Kidney (tissue), 14 donors: ENCODE measurements around the gene C1orf198. TPM values are rescaled to one million over a fixed set of nuclear protein-coding genes. Genes with fewer than 3 reads are reported as not detected.

ENCODE experiments used
- DNase-seq, 5 donors: peaks; one replicate each; pipeline ENCODE4 v3.0.0-alpha.2; 2013 to 2020
- FAIRE-seq: peaks from 2 replicates; lab custom pipeline; 2012; peaks lifted over from hg19 to GRCh38; lab: Jason Lieb, UNC
- H3K27ac ChIP-seq, 2 donors: one replicate each; pipeline ENCODE4 v1.7.0; 2013; ENCODE audit warnings: low read depth in 2 of 2, low read length in 2 of 2, inconsistent platforms in 1 of 2
- H3K27me3 ChIP-seq: one replicate; pipeline ENCODE4 v1.7.1; 2013; ENCODE audit warnings: low read length, inconsistent platforms; ENCODE audit not compliant: control insufficient read depth, insufficient read depth
- H3K36me3 ChIP-seq, 3 donors: one replicate each; pipeline versions ENCODE4 v1.7.0 to v1.7.1; 2013; ENCODE audit warnings: low read length in 3 of 3, control low read depth in 1 of 3, inconsistent platforms in 1 of 3; ENCODE audit not compliant: insufficient read depth in 3 of 3, control insufficient read depth in 2 of 3
- H3K4me1 ChIP-seq, 3 donors: one replicate each; pipeline versions ENCODE4 v1.7.0 to v1.7.1; 2013; ENCODE audit warnings: low read length in 3 of 3, inconsistent platforms in 1 of 3, low read depth in 1 of 3; ENCODE audit not compliant: control insufficient read depth in 2 of 3, insufficient read depth in 2 of 3
- H3K4me3 ChIP-seq, 3 donors: one replicate each; pipeline versions ENCODE4 v1.7.0 to v1.8.1; 2013; ENCODE audit warnings: low read length in 3 of 3, control low read depth in 1 of 3, inconsistent platforms in 1 of 3
- H3K9ac ChIP-seq, 3 donors: one replicate each; pipeline versions ENCODE4 v1.7.0 to v1.7.1; 2013; ENCODE audit warnings: low read length in 3 of 3, control low read depth in 1 of 3, inconsistent platforms in 1 of 3
- H3K9me3 ChIP-seq, 3 donors: one replicate each; pipeline versions ENCODE4 v1.7.0 to v1.7.1; 2013; ENCODE audit warnings: low read length in 3 of 3, control low read depth in 1 of 3, inconsistent platforms in 1 of 3; ENCODE audit not compliant: control insufficient read depth in 2 of 3, insufficient read depth in 1 of 3
- CTCF ChIP-seq: IDR thresholded peaks from 3 replicates; pipeline ENCODE4 v1.5.1; 2012; ENCODE audit warnings: mild to moderate bottlenecking, moderate library complexity, borderline replicate concordance; ENCODE audit not compliant: insufficient read depth; ENCODE audit errors: extremely low read depth
- intact Hi-C: fragments of 100-400 bp; cut with DNase I; formaldehyde crosslinking; loops from one replicate; pipeline ENCODE4 v1.11.1; 2022
- polyA plus RNA-seq: library from polyadenylated mRNA; stranded (reverse); fragments of 350-450 nt; fragmentation: Illumina TruSeq; extraction: RNeasy Lipid Tissue Mini Kit (QIAGEN cat#74804); gene quantifications from one replicate; pipeline ENCODE4 v1.2.3, GENCODE V29; 2014; ENCODE audit warnings: low read depth, low replicate concordance; ENCODE audit not compliant: insufficient read depth
- total RNA-seq: library from RNA; stranded (reverse); fragmentation: NEBNext Ultra II Directional; extraction: Animal tissue kit (Norgen Biotek cat#: 25700); gene quantifications from one replicate; pipeline ENCODE4 v1.2.1, GENCODE V29; 2021
- donor health status: control.
- donor health status: control.
- donor health status: control.
- donor health status: control.
- donor health status: control.
- donor health status: DM: yes; HTN: yes; CAD: no.
- donor health status: Normal renal cell carcinoma (clear cell type).

Gene C1orf198
- total and polyA plus RNA-seq, 2 donors from 2014 or later, result 15.4 to 45.3 TPM

GRCh38 chr1:230843503-230844309 is 24.6 kb downstream of the C1orf198 start:
- intact Hi-C loops, result no loop called here
- H3K27ac ChIP-seq, result no peak overlapping the region
- no peak overlapping the region for H3K4me3 ChIP-seq
- no peak for TF ChIP-seq CTCF
- no peaks in the 10 kb centered on the region for H3K4me1 ChIP-seq
- peak in 1 of 5 donors; percentile 23 for DNase-seq
- no peak for FAIRE-seq
- no peak overlapping the region for H3K9ac ChIP-seq
- no peaks in the 10 kb centered on the region for H3K9me3 ChIP-seq
- H3K36me3 ChIP-seq, result peaks cover 2 to 14% (median 4%) of the 10 kb centered on the region in 3 donors
- no peaks in the 10 kb centered on the region for H3K27me3 ChIP-seq

- no peaks in the 10 kb centered on the region for H3K9me3 ChIP-seq
These were observed 25.5 kb downstream of the C1orf198 start for GRCh38 chr1:230842801-230843200.

GRCh38 chr1:230839173-230839572 is 29.1 kb downstream of the C1orf198 start:
- H3K27me3 ChIP-seq, result no peaks in the 10 kb centered on the region
- no peak overlapping the region for H3K9ac ChIP-seq
- FAIRE-seq, result no peak
- H3K27ac ChIP-seq, result no peak overlapping the region
- no peaks in the 10 kb centered on the region for H3K4me1 ChIP-seq
- no peak overlapping the region for H3K4me3 ChIP-seq
- peaks cover 2 to 14% (median 7%) of the 10 kb centered on the region in 3 donors for H3K36me3 ChIP-seq
- no peaks in the 10 kb centered on the region for H3K9me3 ChIP-seq
- DNase-seq, result no peak
- TF ChIP-seq CTCF, result no peak
- intact Hi-C loops, result no loop called here

More at GRCh38 chr1:230842801-230843200, 25.5 kb downstream of the C1orf198 start:
- Histone ChIP-seq H3K4me1 (no peaks in the 10 kb centered on the region), H3K27me3 (no peaks in the 10 kb centered on the region), H3K4me3 (no peak overlapping the region), H3K9ac (no peak overlapping the region), H3K36me3 (peaks cover 2 to 14% (median 7%) of the 10 kb centered on the region in 3 donors), H3K27ac (no peak overlapping the region)
- DNase-seq (no peak), FAIRE-seq (no peak)
- intact Hi-C loops, result no loop called here
- no peak for TF ChIP-seq CTCF
